HepG2 (cell line): Measurements from ENCODE around the gene ASAP2. TPM values are rescaled to one million over a fixed set of nuclear protein-coding genes. Genes with fewer than 3 reads are reported as not detected.

Source experiments
- ASH2L ChIP-seq: fragments of 300-600, 200-600 bp; sonication (generic); IDR thresholded peaks from 2 replicates; pipeline ENCODE4 v1.7.0; 2017; ENCODE audit warnings: low read depth, mild to moderate bottlenecking, moderate library complexity, mixed read lengths, low read length; ENCODE audit not compliant: insufficient read length
- BCL6 ChIP-seq: IDR thresholded peaks from 2 replicates; pipeline ENCODE4 v1.6.1; 2016; ENCODE audit warnings: missing genetic modification reagents, missing compliant biosample characterization
- CENPX ChIP-seq: sonication (generic); formaldehyde crosslinking; IDR thresholded peaks from 2 replicates; pipeline ENCODE4 v1.9.0; 2021; ENCODE audit warnings: mild to moderate bottlenecking, missing genetic modification reagents, moderate library complexity
- EP300 ChIP-seq, 3 experiments: sonication (generic) in 1 of 3; formaldehyde crosslinking in 1 of 3; IDR thresholded peaks; 2 replicates each; pipeline versions ENCODE4 v1.5.1 to v1.6.1; 2011 to 2020; ENCODE audit warnings: low read depth in 2 of 3, low read length in 2 of 3, borderline replicate concordance in 1 of 3, improper control_type of control experiment in 1 of 3, mild to moderate bottlenecking in 1 of 3, missing genetic modification reagents in 1 of 3, moderate library complexity in 1 of 3
- HMGA1 ChIP-seq: sonication (generic); formaldehyde crosslinking; conservative IDR thresholded peaks from 2 replicates; pipeline ENCODE4 v1.4.0; 2020; ENCODE audit warnings: missing genetic modification reagents
- MAFF ChIP-seq: IDR thresholded peaks from 2 replicates; pipeline ENCODE4 v1.6.1; 2011; ENCODE audit warnings: low read depth, low read length, improper control_type of control experiment
- NFE2L1 ChIP-seq: sonication (generic); formaldehyde crosslinking; IDR thresholded peaks from 2 replicates; pipeline ENCODE4 v1.4.0; 2020; ENCODE audit warnings: missing genetic modification reagents, mild to moderate bottlenecking, borderline replicate concordance
- NR2F6 ChIP-seq, 2 experiments: IDR thresholded peaks; 2 replicates each; pipeline ENCODE4 v1.6.1; 2016; ENCODE audit warnings: antibody characterized with exemption in 1 of 2, mild to moderate bottlenecking in 1 of 2
- REPIN1 ChIP-seq: sonication (generic); formaldehyde crosslinking; IDR thresholded peaks from 2 replicates; pipeline ENCODE4 v1.8.0; 2022; ENCODE audit warnings: missing genetic modification reagents, low read depth, mild to moderate bottlenecking, borderline replicate concordance
- SP140L ChIP-seq: sonication (generic); formaldehyde crosslinking; IDR thresholded peaks from 2 replicates; pipeline ENCODE4 v1.4.0; 2020; ENCODE audit warnings: missing genetic modification reagents, borderline replicate concordance
- ZNF331 ChIP-seq: sonication (generic); formaldehyde crosslinking; IDR thresholded peaks from 2 replicates; pipeline ENCODE4 v1.4.0; 2020; ENCODE audit warnings: missing genetic modification reagents
- ZNF792 ChIP-seq: IDR thresholded peaks from 2 replicates; pipeline ENCODE4 v1.6.1; 2016
- polyA plus RNA-seq, 8 experiments: library from polyadenylated mRNA; depleted of rRNA in 3 of 8; stranded (reverse) in 7 of 8; unstranded in 1 of 8; fragments of >200 nt; fragmentation: Illumina TruSeq in 4 of 8; extraction: Trizol in 4 of 8; gene quantifications; 2 replicates each; pipeline versions ENCODE4 v1.2.1 to v1.2.3, GENCODE V29; 2011 to 2016; ENCODE audit warnings: low read depth in 4 of 8, missing spikeins in 1 of 8, mixed read lengths in 1 of 8; ENCODE audit not compliant: insufficient read depth in 1 of 8
- total RNA-seq, 5 experiments: library from RNA; depleted of rRNA; stranded (reverse); fragments of >200 nt; fragmentation: Illumina TruSeq; extraction: Trizol; gene quantifications; 2 replicates each; pipeline ENCODE4 v1.2.3, GENCODE V29; 2016; ENCODE audit warnings: low read depth in 1 of 5
- TF ChIP-seq, protein P1 (sequence below): sonication (generic); formaldehyde crosslinking; IDR thresholded peaks from 2 replicates; pipeline ENCODE4 v1.4.0; 2020; ENCODE audit warnings: low read depth, missing genetic modification reagents
- TF ChIP-seq, protein P2 (sequence below): sonication (generic); formaldehyde crosslinking; IDR thresholded peaks from 2 replicates; pipeline ENCODE4 v1.9.0; 2021; ENCODE audit warnings: missing genetic modification reagents, borderline replicate concordance
- TF ChIP-seq, protein P3 (sequence below): sonication (generic); formaldehyde crosslinking; IDR thresholded peaks from 2 replicates; pipeline ENCODE4 v1.4.0; 2020; ENCODE audit warnings: missing genetic modification reagents
- TF ChIP-seq, protein P4 (sequence below): sonication (generic); formaldehyde crosslinking; conservative IDR thresholded peaks from 2 replicates; pipeline ENCODE4 v1.8.0; 2022; ENCODE audit warnings: low read depth, missing genetic modification reagents

ASAP2 gene
- total and polyA plus RNA-seq, 2 of the 13 experiments (the other 11 are each of a cell fraction or from before 2014, with no cell fraction given) = 7.3 to 22.3 TPM

DNA sequence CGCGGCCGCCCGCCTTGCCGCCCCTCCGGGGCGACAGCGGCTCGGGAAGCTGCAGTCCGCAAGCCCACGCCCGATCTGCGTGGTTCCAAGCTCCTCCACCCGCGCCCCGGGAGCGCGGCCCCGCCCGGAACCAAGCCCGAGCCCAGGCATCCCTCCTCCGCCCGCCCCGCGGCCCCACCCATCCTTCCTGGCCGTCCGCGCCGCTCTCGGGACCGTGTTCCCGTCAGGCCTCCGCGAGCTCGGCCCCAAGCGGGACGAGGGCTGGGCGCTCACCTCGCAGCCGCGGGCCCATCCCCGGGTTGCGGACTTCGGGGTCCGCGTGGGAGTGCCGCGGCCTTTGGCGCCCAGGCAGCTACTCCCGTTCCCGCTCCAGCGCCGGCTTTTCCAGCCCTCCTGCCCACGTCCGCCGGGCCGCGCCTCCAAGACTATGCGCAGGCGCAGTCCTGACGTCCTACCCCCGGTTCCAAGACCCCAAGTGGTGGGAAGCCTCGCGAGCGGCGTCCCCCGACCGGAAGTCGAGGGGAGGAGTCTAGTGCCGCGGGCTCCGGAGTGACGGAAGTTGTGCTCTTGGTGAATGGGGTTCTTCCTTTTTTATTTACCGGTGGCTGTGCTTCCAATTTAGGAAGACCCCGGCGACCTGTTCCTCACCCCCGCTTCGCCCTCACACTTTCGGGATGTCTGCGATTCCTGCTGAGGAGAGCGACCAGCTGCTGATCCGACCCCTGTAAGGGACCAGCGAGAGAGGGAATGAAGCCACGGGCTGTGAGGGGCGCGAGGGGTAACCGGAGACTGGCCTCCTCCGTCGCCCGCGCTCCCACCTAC is 216.7 kb downstream of the ASAP2 start, which contains the start of the genes CPSF3 and ITGB1BP1 (continued):
- TF ChIP-seq EP300 (IDR thresholded peaks at IDR 0.05; ENCODE audit: low read depth in 2 of 2, low read length in 2 of 2) (0 out of 4 replicates have a peak, but pooled peaks of 1 of the 2 experiments have one; percentile 5), EP300 (CRISPR knock-in tag; IDR thresholded peaks at IDR 0.05; ENCODE audit: borderline replicate concordance) (no peak; the same call in 1 of the 2 replicates), ZNF792 (CRISPR knock-in tag) (peak; percentile 89), NFE2L1 (CRISPR knock-in tag) (0 out of 2 replicates have a peak, but pooled peaks have one; percentile 17), NR2F6 (IDR thresholded peaks at IDR 0.05) (no peak), NR2F6 (CRISPR knock-in tag; IDR thresholded peaks at IDR 0.05) (peak; percentile 25; the same call in 1 of the 2 replicates), MAFF (no peak), BCL6 (no peak; the same call in 1 of the 2 replicates), SP140L (CRISPR knock-in tag) (no peak), HMGA1 (CRISPR knock-in tag) (no peak), ZNF331 (peak; percentile 44; the same call in 1 of the 2 replicates), REPIN1 (CRISPR knock-in tag) (peak; percentile 76; the same call in 1 of the 2 replicates), CENPX (CRISPR knock-in tag) (no peak), ASH2L (peak; percentile 98)
- TF ChIP-seq, protein P1, sequence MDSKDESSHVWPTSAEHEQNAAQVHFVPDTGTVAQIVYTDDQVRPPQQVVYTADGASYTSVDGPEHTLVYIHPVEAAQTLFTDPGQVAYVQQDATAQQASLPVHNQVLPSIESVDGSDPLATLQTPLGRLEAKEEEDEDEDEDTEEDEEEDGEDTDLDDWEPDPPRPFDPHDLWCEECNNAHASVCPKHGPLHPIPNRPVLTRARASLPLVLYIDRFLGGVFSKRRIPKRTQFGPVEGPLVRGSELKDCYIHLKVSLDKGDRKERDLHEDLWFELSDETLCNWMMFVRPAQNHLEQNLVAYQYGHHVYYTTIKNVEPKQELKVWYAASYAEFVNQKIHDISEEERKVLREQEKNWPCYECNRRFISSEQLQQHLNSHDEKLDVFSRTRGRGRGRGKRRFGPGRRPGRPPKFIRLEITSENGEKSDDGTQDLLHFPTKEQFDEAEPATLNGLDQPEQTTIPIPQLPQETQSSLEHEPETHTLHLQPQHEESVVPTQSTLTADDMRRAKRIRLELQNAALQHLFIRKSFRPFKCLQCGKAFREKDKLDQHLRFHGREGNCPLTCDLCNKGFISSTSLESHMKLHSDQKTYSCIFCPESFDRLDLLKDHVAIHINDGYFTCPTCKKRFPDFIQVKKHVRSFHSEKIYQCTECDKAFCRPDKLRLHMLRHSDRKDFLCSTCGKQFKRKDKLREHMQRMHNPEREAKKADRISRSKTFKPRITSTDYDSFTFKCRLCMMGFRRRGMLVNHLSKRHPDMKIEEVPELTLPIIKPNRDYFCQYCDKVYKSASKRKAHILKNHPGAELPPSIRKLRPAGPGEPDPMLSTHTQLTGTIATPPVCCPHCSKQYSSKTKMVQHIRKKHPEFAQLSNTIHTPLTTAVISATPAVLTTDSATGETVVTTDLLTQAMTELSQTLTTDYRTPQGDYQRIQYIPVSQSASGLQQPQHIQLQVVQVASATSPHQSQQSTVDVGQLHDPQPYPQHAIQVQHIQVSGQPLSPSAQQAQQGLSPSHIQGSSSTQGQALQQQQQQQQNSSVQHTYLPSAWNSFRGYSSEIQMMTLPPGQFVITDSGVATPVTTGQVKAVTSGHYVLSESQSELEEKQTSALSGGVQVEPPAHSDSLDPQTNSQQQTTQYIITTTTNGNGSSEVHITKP (CRISPR knock-in tag) = no peak
- TF ChIP-seq, protein P2, sequence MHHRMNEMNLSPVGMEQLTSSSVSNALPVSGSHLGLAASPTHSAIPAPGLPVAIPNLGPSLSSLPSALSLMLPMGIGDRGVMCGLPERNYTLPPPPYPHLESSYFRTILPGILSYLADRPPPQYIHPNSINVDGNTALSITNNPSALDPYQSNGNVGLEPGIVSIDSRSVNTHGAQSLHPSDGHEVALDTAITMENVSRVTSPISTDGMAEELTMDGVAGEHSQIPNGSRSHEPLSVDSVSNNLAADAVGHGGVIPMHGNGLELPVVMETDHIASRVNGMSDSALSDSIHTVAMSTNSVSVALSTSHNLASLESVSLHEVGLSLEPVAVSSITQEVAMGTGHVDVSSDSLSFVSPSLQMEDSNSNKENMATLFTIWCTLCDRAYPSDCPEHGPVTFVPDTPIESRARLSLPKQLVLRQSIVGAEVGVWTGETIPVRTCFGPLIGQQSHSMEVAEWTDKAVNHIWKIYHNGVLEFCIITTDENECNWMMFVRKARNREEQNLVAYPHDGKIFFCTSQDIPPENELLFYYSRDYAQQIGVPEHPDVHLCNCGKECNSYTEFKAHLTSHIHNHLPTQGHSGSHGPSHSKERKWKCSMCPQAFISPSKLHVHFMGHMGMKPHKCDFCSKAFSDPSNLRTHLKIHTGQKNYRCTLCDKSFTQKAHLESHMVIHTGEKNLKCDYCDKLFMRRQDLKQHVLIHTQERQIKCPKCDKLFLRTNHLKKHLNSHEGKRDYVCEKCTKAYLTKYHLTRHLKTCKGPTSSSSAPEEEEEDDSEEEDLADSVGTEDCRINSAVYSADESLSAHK (CRISPR knock-in tag) = peak; percentile 14; the same call in 1 of the 2 replicates
- TF ChIP-seq, protein P3, sequence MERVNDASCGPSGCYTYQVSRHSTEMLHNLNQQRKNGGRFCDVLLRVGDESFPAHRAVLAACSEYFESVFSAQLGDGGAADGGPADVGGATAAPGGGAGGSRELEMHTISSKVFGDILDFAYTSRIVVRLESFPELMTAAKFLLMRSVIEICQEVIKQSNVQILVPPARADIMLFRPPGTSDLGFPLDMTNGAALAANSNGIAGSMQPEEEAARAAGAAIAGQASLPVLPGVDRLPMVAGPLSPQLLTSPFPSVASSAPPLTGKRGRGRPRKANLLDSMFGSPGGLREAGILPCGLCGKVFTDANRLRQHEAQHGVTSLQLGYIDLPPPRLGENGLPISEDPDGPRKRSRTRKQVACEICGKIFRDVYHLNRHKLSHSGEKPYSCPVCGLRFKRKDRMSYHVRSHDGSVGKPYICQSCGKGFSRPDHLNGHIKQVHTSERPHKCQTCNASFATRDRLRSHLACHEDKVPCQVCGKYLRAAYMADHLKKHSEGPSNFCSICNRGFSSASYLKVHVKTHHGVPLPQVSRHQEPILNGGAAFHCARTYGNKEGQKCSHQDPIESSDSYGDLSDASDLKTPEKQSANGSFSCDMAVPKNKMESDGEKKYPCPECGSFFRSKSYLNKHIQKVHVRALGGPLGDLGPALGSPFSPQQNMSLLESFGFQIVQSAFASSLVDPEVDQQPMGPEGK (CRISPR knock-in tag) = peak; percentile 81
- TF ChIP-seq, protein P4, sequence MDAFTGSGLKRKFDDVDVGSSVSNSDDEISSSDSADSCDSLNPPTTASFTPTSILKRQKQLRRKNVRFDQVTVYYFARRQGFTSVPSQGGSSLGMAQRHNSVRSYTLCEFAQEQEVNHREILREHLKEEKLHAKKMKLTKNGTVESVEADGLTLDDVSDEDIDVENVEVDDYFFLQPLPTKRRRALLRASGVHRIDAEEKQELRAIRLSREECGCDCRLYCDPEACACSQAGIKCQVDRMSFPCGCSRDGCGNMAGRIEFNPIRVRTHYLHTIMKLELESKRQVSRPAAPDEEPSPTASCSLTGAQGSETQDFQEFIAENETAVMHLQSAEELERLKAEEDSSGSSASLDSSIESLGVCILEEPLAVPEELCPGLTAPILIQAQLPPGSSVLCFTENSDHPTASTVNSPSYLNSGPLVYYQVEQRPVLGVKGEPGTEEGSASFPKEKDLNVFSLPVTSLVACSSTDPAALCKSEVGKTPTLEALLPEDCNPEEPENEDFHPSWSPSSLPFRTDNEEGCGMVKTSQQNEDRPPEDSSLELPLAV (CRISPR knock-in tag) = peak; percentile 87; the same call in 1 of the 2 replicates
